Neural progenitor cell (in vitro differentiated cells): ENCODE data around the gene INAFM1. TPM values are rescaled to one million over a fixed set of nuclear protein-coding genes. Genes with fewer than 3 reads are reported as not detected.

ENCODE experiments used
- DNase-seq: peaks from one replicate; pipeline ENCODE4 v3.0.0-alpha.2; 2016; ENCODE audit warnings: low spot score
- H2AFZ ChIP-seq: fragments of 200-600 bp; sonication (generic); replicated peaks from 2 replicates; pipeline ENCODE4 v1.6.1; 2016; ENCODE audit warnings: antibody characterized with exemption
- H3F3A ChIP-seq: fragments of 200-600 bp; sonication (generic); 2 replicates; pipeline ENCODE4 v1.6.1; 2016; ENCODE audit warnings: antibody characterized with exemption, low read depth
- H3K27ac ChIP-seq: fragments of 200-600 bp; sonication (generic); 2 replicates; pipeline ENCODE4 v1.5.1; 2016; ENCODE audit warnings: mild to moderate bottlenecking
- H3K27me3 ChIP-seq: fragments of 200-600 bp; sonication (generic); 2 replicates; pipeline ENCODE4 v1.6.1; 2016; ENCODE audit warnings: mild to moderate bottlenecking, moderate library complexity
- H3K36me3 ChIP-seq: fragments of 200-600 bp; sonication (generic); 2 replicates; pipeline ENCODE4 v1.5.1; 2016
- H3K4me1 ChIP-seq: fragments of 200-600 bp; sonication (generic); 2 replicates; pipeline ENCODE4 v1.6.1; 2016; ENCODE audit warnings: mixed run types
- H3K4me2 ChIP-seq: fragments of 200-600 bp; sonication (generic); 2 replicates; pipeline ENCODE4 v1.6.1; 2016
- H3K4me3 ChIP-seq: fragments of 200-600 bp; sonication (generic); 2 replicates; pipeline ENCODE4 v1.5.1; 2016
- H3K79me2 ChIP-seq: fragments of 200-600 bp; sonication (generic); 2 replicates; pipeline ENCODE4 v1.6.1; 2016; ENCODE audit warnings: low read depth
- H3K9ac ChIP-seq: fragments of 200-600 bp; sonication (generic); 2 replicates; pipeline ENCODE4 v1.6.1; 2016
- H3K9me3 ChIP-seq: fragments of 200-600 bp; sonication (generic); 2 replicates; pipeline ENCODE4 v1.5.1; 2016; ENCODE audit warnings: low read depth
- H4K20me1 ChIP-seq: fragments of 200-600 bp; sonication (generic); 2 replicates; pipeline ENCODE4 v1.6.1; 2016; ENCODE audit warnings: low read depth
- H3K27ac Mint-ChIP-seq: 3 replicates; pipeline ENCODE4 v1.8.0; 2021; ENCODE audit warnings: mixed read lengths
- H3K27me3 Mint-ChIP-seq: 2 replicates; pipeline ENCODE4 v1.8.0; 2022; ENCODE audit warnings: low read depth, mild to moderate bottlenecking, inconsistent platforms, moderate library complexity, mixed read lengths; ENCODE audit not compliant: insufficient read depth
- H3K36me3 Mint-ChIP-seq: 3 replicates; pipeline ENCODE4 v1.8.0; 2021; ENCODE audit warnings: mixed read lengths
- H3K4me1 Mint-ChIP-seq: 3 replicates; pipeline ENCODE4 v1.8.0; 2021; ENCODE audit warnings: mixed read lengths
- H3K4me3 Mint-ChIP-seq: 3 replicates; pipeline ENCODE4 v1.8.0; 2021; ENCODE audit warnings: mild to moderate bottlenecking, moderate library complexity, mixed read lengths
- H3K9me3 Mint-ChIP-seq: 3 replicates; pipeline ENCODE4 v1.8.0; 2020; ENCODE audit warnings: mixed read lengths
- EZH2 ChIP-seq: fragments of 200-600 bp; sonication (generic); IDR thresholded peaks from 2 replicates; pipeline ENCODE4 v1.6.1; 2017; ENCODE audit warnings: antibody characterized with exemption, mild to moderate bottlenecking, moderate library complexity
- EZH2phosphoT487 ChIP-seq: fragments of 200-600 bp; sonication (generic); IDR thresholded peaks from 2 replicates; pipeline ENCODE4 v1.6.1; 2017; ENCODE audit warnings: antibody characterized with exemption
- total RNA-seq: library from RNA; depleted of rRNA; stranded (reverse); fragments of >200 nt; gene quantifications from 2 replicates; pipeline ENCODE4 v1.2.3, GENCODE V29; 2015; ENCODE audit warnings: low replicate concordance
- TF ChIP-seq, protein P1 (sequence below): fragments of 200-600 bp; sonication (generic); IDR thresholded peaks from 2 replicates; pipeline ENCODE4 v1.5.1; 2017; ENCODE audit warnings: antibody characterized with exemption, mild to moderate bottlenecking

The INAFM1 gene
- total RNA-seq, 1 donor from 2014 or later, result not detected

DNA sequence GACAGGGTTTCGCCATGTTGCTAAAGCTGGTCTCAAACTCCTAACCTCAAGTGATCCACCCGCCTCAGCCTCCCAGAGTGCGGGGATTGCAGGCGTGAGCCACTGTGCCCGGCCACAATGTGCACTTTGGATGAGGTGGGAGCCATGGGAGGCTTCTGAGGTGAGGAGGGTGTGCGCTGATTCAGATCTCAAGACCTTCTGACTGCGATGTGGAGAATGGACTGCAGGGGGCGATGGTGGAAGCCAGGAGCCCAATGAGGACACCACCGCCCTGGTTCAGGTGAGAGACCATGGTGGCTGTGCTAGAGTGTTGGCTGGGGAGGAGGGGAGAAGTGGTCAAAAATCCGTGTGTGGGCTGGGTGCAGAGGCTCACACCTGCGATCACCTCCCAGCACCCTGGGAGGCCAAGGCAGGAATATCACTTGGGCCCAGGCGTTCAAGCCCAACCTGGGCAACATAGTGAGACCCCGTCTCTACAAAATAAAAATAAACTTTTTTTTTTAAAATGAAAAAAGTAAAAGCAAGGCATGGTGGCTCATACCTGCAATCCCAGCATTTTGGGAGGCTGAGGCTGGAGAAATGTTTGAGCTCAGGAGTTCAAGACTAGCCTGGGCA lies 5.6 kb downstream of the INAFM1 start:
- DNase-seq, result peak; percentile 46
- H3K27me3 Mint-ChIP-seq, result peaks cover 6% of the 10 kb centered on the region
- H3K36me3 ChIP-seq, result no peaks in the 10 kb centered on the region
- H3K9ac ChIP-seq, result no peak overlapping the region
- H3K36me3 Mint-ChIP-seq, result peaks cover 8% of the 10 kb centered on the region
- peaks cover 5% of the 10 kb centered on the region for H3K4me1 ChIP-seq
- no peak overlapping the region for H3K4me2 ChIP-seq
- peaks cover 14% of the 10 kb centered on the region for H3K4me1 Mint-ChIP-seq
- no peaks in the 10 kb centered on the region for H3K9me3 ChIP-seq
- H3K27ac Mint-ChIP-seq, result no peak overlapping the region
- H3K4me3 Mint-ChIP-seq, result no peak overlapping the region
- H3K27me3 ChIP-seq, result peaks cover 5% of the 10 kb centered on the region
- no peak overlapping the region for H3K27ac ChIP-seq
- TF ChIP-seq EZH2phosphoT487 (no peak), EZH2 (no peak)
- TF ChIP-seq, protein P1, sequence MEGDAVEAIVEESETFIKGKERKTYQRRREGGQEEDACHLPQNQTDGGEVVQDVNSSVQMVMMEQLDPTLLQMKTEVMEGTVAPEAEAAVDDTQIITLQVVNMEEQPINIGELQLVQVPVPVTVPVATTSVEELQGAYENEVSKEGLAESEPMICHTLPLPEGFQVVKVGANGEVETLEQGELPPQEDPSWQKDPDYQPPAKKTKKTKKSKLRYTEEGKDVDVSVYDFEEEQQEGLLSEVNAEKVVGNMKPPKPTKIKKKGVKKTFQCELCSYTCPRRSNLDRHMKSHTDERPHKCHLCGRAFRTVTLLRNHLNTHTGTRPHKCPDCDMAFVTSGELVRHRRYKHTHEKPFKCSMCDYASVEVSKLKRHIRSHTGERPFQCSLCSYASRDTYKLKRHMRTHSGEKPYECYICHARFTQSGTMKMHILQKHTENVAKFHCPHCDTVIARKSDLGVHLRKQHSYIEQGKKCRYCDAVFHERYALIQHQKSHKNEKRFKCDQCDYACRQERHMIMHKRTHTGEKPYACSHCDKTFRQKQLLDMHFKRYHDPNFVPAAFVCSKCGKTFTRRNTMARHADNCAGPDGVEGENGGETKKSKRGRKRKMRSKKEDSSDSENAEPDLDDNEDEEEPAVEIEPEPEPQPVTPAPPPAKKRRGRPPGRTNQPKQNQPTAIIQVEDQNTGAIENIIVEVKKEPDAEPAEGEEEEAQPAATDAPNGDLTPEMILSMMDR, result peak; percentile 45
- no peaks in the 10 kb centered on the region for H3K79me2 ChIP-seq
- peaks cover 16% of the 10 kb centered on the region for H4K20me1 ChIP-seq
- peaks cover 8% of the 10 kb centered on the region for H3F3A ChIP-seq
- H3K4me3 ChIP-seq, result no peak overlapping the region
- H3K9me3 Mint-ChIP-seq, result peaks cover 4% of the 10 kb centered on the region
- H2AFZ ChIP-seq, result no peak overlapping the region

DNA sequence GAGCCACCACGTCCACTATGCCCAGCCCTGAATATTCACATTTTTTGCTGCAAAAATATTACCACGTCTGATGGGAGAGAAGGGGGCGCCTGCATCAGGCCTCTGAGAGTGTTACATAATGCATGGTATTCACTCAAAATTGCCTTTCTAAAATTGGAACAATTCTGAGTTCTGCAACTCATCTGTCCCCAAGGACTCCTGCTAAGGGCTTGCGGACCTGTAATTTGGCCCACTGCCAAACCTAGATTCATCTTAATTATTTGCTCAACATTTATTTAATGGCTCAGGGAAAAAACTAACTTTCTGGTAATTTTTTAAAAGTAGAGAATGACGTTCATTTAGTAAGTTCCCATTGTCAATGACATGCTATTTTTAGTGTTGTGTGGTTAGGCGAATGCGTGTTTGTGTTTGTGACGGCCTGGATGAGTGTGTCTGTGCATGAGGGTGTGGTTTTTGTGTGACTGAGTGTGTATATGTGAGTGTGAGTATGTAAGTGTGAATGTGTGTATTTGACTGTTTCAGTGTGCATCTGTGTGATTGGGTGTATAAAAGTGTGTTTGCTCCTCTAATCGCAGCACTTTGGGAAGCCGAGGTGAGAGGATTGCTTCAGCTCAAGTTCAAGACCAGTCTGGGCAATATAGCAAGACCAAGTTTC lies 8.8 kb downstream of the INAFM1 start:
- no peak for DNase-seq
- Histone ChIP-seq H3K4me2 (no peak overlapping the region), H3K9ac (no peak overlapping the region), H4K20me1 (no peaks in the 10 kb centered on the region), H3K4me1 (no peaks in the 10 kb centered on the region), H2AFZ (no peak overlapping the region), H3F3A (no peaks in the 10 kb centered on the region), H3K27ac (no peak overlapping the region), H3K36me3 (no peaks in the 10 kb centered on the region), H3K4me3 (no peak overlapping the region), H3K9me3 (no peaks in the 10 kb centered on the region), H3K27me3 (no peaks in the 10 kb centered on the region), H3K79me2 (no peaks in the 10 kb centered on the region)
- Mint-ChIP-seq H3K36me3 (peaks cover 2% of the 10 kb centered on the region), H3K4me1 (peaks cover 9% of the 10 kb centered on the region), H3K4me3 (no peak overlapping the region), H3K27ac (peak overlapping the region; percentile 24), H3K9me3 (peaks cover under 1% of the 10 kb centered on the region), H3K27me3 (peaks cover 2% of the 10 kb centered on the region)
- TF ChIP-seq EZH2, result no peak
- TF ChIP-seq, protein P1, result no peak
- TF ChIP-seq EZH2phosphoT487, result no peak

DNA sequence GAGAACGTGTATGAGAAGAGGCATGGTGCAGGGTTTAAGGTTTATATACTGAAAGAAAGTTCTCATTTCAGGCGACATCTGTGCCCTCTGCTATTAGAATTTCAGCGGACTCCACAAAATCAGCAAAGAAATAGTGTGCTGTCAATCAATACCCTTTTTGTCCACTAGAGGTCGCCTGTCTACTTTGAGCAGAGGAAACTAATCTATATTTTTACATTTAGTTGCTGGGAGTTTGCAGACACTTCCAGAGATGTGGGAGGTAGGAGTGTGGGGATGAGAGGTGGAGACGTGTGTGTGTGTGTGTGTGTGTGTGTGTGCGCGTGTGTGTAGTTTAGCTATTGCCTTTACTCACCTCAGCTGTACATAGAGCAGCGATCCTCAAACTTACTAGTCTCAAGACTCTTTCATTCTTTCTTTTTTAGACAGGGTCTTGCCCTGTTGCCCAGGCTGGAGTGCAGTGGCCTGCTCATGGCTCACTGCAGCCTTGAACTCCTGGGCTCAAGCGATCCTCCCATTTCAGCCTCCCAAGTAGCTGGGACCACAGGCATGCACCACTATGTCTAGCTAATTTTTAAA lies 9.7 kb downstream of the INAFM1 start:
- Histone ChIP-seq H3K4me3 (no peak overlapping the region), H3K4me1 (no peaks in the 10 kb centered on the region), H3K79me2 (no peaks in the 10 kb centered on the region), H3K9me3 (no peaks in the 10 kb centered on the region), H2AFZ (no peak overlapping the region), H3F3A (peaks cover 5% of the 10 kb centered on the region), H3K27ac (no peak overlapping the region), H3K4me2 (no peak overlapping the region), H3K36me3 (no peaks in the 10 kb centered on the region), H4K20me1 (no peaks in the 10 kb centered on the region), H3K27me3 (no peaks in the 10 kb centered on the region), H3K9ac (no peak overlapping the region)
- peak; percentile 61 for DNase-seq
- Mint-ChIP-seq H3K9me3 (peaks cover 3% of the 10 kb centered on the region), H3K4me1 (peaks cover 18% of the 10 kb centered on the region), H3K4me3 (no peak overlapping the region), H3K27ac (no peak overlapping the region), H3K27me3 (peaks cover 2% of the 10 kb centered on the region), H3K36me3 (peaks cover 2% of the 10 kb centered on the region)
- TF ChIP-seq, protein P1, result peak; percentile 90
- no peak for TF ChIP-seq EZH2
